ENCODE data around the gene PIWIL1. TPM values are rescaled to one million over a fixed set of nuclear protein-coding genes. Genes with fewer than 3 reads are reported as not detected.

Gene PIWIL1
- total RNA-seq, 2 experiments from 2014 or later = not detected

DNA sequence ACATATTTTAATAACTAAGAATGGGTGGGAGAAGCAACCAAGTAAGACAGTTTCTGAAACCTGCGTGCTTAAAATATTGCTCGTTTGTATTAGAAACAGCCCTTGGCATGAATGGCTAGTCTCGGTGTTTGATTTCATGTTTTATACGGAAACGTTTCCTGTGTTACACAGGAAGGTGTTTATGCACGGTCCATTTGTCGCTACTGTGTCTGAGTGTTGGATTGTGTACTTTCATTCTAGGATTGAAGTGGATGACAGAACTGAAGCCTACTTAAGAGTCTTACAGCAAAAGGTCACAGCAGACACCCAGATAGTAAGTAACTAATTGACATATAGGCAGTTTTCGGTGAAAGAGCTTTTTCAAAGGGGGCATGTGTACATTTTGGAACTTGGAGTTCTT, 19.6 kb downstream of the PIWIL1 start:
- intact Hi-C loops (cut with micrococcal nuclease) = no loop called here
- DNase-seq = no peak
- ChIA-PET CTCF (no interaction called here), POLR2A (no interaction called here)
- Mint-ChIP-seq H3K4me3 (no peak overlapping the region), H3K27ac (no peak overlapping the region), H3K36me3 (ENCODE audit: low read depth) (no peaks in the 10 kb centered on the region), H3K27me3 (peaks cover 12% of the 10 kb centered on the region), H3K4me1 (ENCODE audit: low read depth) (no peaks in the 10 kb centered on the region), H3K9me3 (no peaks in the 10 kb centered on the region)
- TF ChIP-seq, protein P1, sequence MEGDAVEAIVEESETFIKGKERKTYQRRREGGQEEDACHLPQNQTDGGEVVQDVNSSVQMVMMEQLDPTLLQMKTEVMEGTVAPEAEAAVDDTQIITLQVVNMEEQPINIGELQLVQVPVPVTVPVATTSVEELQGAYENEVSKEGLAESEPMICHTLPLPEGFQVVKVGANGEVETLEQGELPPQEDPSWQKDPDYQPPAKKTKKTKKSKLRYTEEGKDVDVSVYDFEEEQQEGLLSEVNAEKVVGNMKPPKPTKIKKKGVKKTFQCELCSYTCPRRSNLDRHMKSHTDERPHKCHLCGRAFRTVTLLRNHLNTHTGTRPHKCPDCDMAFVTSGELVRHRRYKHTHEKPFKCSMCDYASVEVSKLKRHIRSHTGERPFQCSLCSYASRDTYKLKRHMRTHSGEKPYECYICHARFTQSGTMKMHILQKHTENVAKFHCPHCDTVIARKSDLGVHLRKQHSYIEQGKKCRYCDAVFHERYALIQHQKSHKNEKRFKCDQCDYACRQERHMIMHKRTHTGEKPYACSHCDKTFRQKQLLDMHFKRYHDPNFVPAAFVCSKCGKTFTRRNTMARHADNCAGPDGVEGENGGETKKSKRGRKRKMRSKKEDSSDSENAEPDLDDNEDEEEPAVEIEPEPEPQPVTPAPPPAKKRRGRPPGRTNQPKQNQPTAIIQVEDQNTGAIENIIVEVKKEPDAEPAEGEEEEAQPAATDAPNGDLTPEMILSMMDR (IDR thresholded peaks at IDR 0.05) = no peak
- no peak for ATAC-seq

DNA sequence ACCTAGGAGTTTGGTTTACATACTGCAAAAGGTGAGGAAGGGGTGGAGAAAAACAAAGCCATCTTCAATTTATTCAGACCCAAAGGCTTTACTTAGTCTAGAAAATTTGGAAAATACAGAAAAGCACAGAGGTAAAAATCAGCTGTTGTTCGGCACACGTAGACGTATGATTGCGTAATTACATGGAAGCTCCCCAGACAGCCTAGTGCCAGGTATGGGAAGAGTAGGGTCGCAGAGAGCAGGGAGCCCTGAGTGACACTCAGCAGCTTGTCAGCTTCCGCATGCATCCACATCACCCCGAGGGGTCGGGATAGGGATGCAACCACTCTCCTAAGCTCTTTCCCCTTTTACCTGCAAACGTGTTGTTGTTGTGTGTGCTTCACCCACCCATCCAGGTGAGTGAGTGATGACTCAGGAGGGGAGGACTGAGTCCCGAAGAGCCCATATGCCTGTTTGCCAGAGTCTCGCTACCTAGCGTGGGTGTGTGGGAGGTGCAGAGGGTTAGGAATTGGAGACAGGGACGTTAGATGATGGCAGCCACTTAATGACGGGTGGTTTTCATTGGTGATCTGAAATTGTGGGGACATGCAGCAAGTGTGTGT, 20.1 kb downstream of the PIWIL1 start:
- no peak overlapping the region for H3K27ac Mint-ChIP-seq
- H3K27me3 Mint-ChIP-seq = peaks cover 12% of the 10 kb centered on the region

GRCh38 chr12:130362060-130362459, 24.4 kb downstream of the PIWIL1 start:
- H3K9me3 Mint-ChIP-seq = no peaks in the 10 kb centered on the region
- H3K27ac Mint-ChIP-seq = no peak overlapping the region
- H3K27me3 Mint-ChIP-seq = peaks cover 13% of the 10 kb centered on the region
- ATAC-seq (no peak), DNase-seq (no peak)
- ChIA-PET CTCF (no interaction called here), POLR2A (no interaction called here)
- TF ChIP-seq, protein P1 (IDR thresholded peaks at IDR 0.05) = no peak
- intact Hi-C loops (cut with micrococcal nuclease) = no loop called here
- H3K4me1 Mint-ChIP-seq (ENCODE audit: low read depth) = no peaks in the 10 kb centered on the region
- no peaks in the 10 kb centered on the region for H3K36me3 Mint-ChIP-seq (ENCODE audit: low read depth)
- no peak overlapping the region for H3K4me3 Mint-ChIP-seq

More for the DNA sequence above, 20.1 kb downstream of the PIWIL1 start:
- DNase-seq (no peak), ATAC-seq (no peak)
- TF ChIP-seq, protein P1 (IDR thresholded peaks at IDR 0.05) = no peak
- ChIA-PET POLR2A (no interaction called here), CTCF (no interaction called here)
- H3K4me1 Mint-ChIP-seq (ENCODE audit: low read depth) = no peaks in the 10 kb centered on the region
- intact Hi-C loops (cut with micrococcal nuclease) = no loop called here
- H3K4me3 Mint-ChIP-seq = no peak overlapping the region
- H3K9me3 Mint-ChIP-seq = no peaks in the 10 kb centered on the region
- H3K36me3 Mint-ChIP-seq (ENCODE audit: low read depth) = no peaks in the 10 kb centered on the region

GRCh38 chr12:130364578-130364977, 26.9 kb downstream of the PIWIL1 start:
- no peak for ATAC-seq
- no peaks in the 10 kb centered on the region for H3K4me1 Mint-ChIP-seq (ENCODE audit: low read depth)

DNA sequence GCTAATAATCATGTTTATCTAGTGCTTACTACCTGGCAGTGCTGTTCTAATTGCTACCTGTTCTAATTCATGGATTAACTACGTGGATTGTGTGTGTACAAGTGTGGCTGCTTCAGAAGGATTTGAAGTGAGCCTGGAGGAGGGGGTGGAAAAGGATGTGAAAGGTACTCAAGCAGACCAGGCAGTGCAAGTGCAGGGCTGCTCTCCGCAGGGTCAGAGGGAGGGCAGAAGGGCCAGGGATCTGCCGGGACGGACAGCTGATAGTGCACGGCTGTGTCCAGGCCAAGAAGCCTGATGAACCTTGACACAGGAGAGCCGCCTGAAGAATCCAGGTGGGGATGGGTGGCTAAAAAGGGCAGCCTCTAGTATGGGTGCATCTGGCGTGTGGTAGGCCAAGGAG, 28.5 kb downstream of the PIWIL1 start:
- no peaks in the 10 kb centered on the region for H3K36me3 Mint-ChIP-seq (ENCODE audit: low read depth)
- intact Hi-C loops (cut with micrococcal nuclease) = no loop called here
- H3K9me3 Mint-ChIP-seq = no peaks in the 10 kb centered on the region
- CTCF ChIA-PET = no interaction called here
- H3K27me3 Mint-ChIP-seq = peaks cover 10% of the 10 kb centered on the region
- no peak overlapping the region for H3K27ac Mint-ChIP-seq
- ATAC-seq (no peak), DNase-seq (no peak)
- TF ChIP-seq, protein P1 (IDR thresholded peaks at IDR 0.05) = no peak
- POLR2A ChIA-PET = no interaction called here
- no peaks in the 10 kb centered on the region for H3K4me1 Mint-ChIP-seq (ENCODE audit: low read depth)
- no peak overlapping the region for H3K4me3 Mint-ChIP-seq

More at GRCh38 chr12:130364578-130364977, 26.9 kb downstream of the PIWIL1 start:
- H3K27me3 Mint-ChIP-seq = peaks cover 14% of the 10 kb centered on the region
- ChIA-PET POLR2A (no interaction called here), CTCF (no interaction called here)
- H3K27ac Mint-ChIP-seq = no peak overlapping the region
- intact Hi-C loops (cut with micrococcal nuclease) = no loop called here
- no peaks in the 10 kb centered on the region for H3K9me3 Mint-ChIP-seq
- TF ChIP-seq, protein P1 (IDR thresholded peaks at IDR 0.05) = no peak
- no peak for DNase-seq
- no peak overlapping the region for H3K4me3 Mint-ChIP-seq
- H3K36me3 Mint-ChIP-seq (ENCODE audit: low read depth) = no peaks in the 10 kb centered on the region

Measured in activated CD8-positive, alpha-beta T cell treated with anti-CD3 and anti-CD28 coated beads for 36 hours (primary cell).